ENCODE measurements around the gene DDAH2.

DDAH2 gene

GRCh38 chr6:31728767-31729514 lies at the start of gene DDAH2:
TSS of gene DDAH2 (minus strand) at chr6:31729299. CDS start at chr6:31729161, 138 bp downstream.
- no peak for DNase-seq

- DNase-seq, result no peak
Observed at GRCh38 chr6:31778193-31778592, 49.1 kb upstream of the DDAH2 start.

GRCh38 chr6:31777667-31778050 lies 48.6 kb upstream of the DDAH2 start:
- DNase-seq, result no peak

- no peak for DNase-seq
Observed at GRCh38 chr6:31776989-31777666, 48.0 kb upstream of the DDAH2 start, which contains the start of gene VWA7. TSS of gene VWA7 (minus strand) at chr6:31777328. CDS start at chr6:31776779, 549 bp downstream.

GRCh38 chr6:31776485-31776988 lies 47.4 kb upstream of the DDAH2 start:
- no peak for DNase-seq

GRCh38 chr6:31775633-31776484 lies 46.8 kb upstream of the DDAH2 start:
- no peak for DNase-seq

- no peak for DNase-seq
Observed at GRCh38 chr6:31775184-31775583, 46.1 kb upstream of the DDAH2 start.

- no peak for DNase-seq
Observed at GRCh38 chr6:31771992-31772358, 42.9 kb upstream of the DDAH2 start.

- no peak for DNase-seq
Observed at GRCh38 chr6:31770860-31771259, 41.8 kb upstream of the DDAH2 start.

GRCh38 chr6:31769684-31770371 lies 40.7 kb upstream of the DDAH2 start:
- peak; percentile 21 for DNase-seq

- DNase-seq, result no peak
Observed at GRCh38 chr6:31768363-31769257, 39.5 kb upstream of the DDAH2 start.

GRCh38 chr6:31767096-31767645 lies 38.1 kb upstream of the DDAH2 start:
- DNase-seq, result no peak

GRCh38 chr6:31765910-31766794 lies 37.1 kb upstream of the DDAH2 start:
- DNase-seq, result no peak

- no peak for DNase-seq
Observed at GRCh38 chr6:31765559-31765909, 36.4 kb upstream of the DDAH2 start.

- no peak for DNase-seq
Observed at GRCh38 chr6:31764198-31764597, 35.1 kb upstream of the DDAH2 start.

GRCh38 chr6:31763619-31763940 lies 34.5 kb upstream of the DDAH2 start:
- DNase-seq, result no peak

GRCh38 chr6:31762878-31763618 lies 33.9 kb upstream of the DDAH2 start:
- no peak for DNase-seq

GRCh38 chr6:31762356-31762755 lies 33.3 kb upstream of the DDAH2 start, which contains the start of gene SAPCD1:
TSS of gene SAPCD1 (plus strand) at chr6:31762656. CDS start at chr6:31763055, 399 bp downstream.
- DNase-seq, result no peak

- DNase-seq, result no peak
Observed at GRCh38 chr6:31761343-31761742, 32.2 kb upstream of the DDAH2 start.

GRCh38 chr6:31760790-31761189 lies 31.7 kb upstream of the DDAH2 start:
- DNase-seq, result no peak
